Endothelial cell of umbilical vein (primary cell): ENCODE data around the gene ALDOA. TPM values are rescaled to one million over a fixed set of nuclear protein-coding genes. Genes with fewer than 3 reads are reported as not detected.

Experiments
- BruUV-seq: library from RNA; stranded (reverse); fragments of 400-500 nt; replicated peaks from 2 replicates; lab custom pipeline; 2021; lab: Mats Ljungman, UMichigan
- CTCF ChIA-PET: fragments of 300-600, 350-600 bp; sonication (Branson Sonifier 250); formaldehyde crosslinking; loops from one replicate; lab custom pipeline; 2021; ENCODE audit warnings: antibody characterized with exemption, inconsistent platforms; lab: Charles Lee
- POLR2A ChIA-PET: fragments of 300-600, 350-600 bp; sonication (Branson Sonifier 250); formaldehyde crosslinking; loops from one replicate; lab custom pipeline; 2021; ENCODE audit warnings: antibody characterized with exemption, inconsistent platforms; lab: Charles Lee
- DNase-seq: peaks from one replicate; pipeline ENCODE4 v3.0.0-alpha.2; 2011; ENCODE audit warnings: low read depth, low spot score
- FAIRE-seq: peaks from 2 replicates; lab custom pipeline; 2011; peaks lifted over from hg19 to GRCh38; lab: Jason Lieb, UNC
- H2AFZ ChIP-seq: 2 replicates; pipeline ENCODE4 v1.6.0; 2012; ENCODE audit warnings: low read depth, low read length, control low read depth, inconsistent platforms
- H3K27ac ChIP-seq: 2 replicates; pipeline ENCODE4 v1.5.1; 2011; ENCODE audit warnings: low read depth, mild to moderate bottlenecking, control low read depth, low read length, moderate library complexity; ENCODE audit not compliant: insufficient read depth
- H3K27me3 ChIP-seq, 2 experiments: 2 replicates each; pipeline versions ENCODE4 v1.6.0 to v1.6.1; 2011; ENCODE audit warnings: low read length in 2 of 2, mixed read lengths in 1 of 2; ENCODE audit not compliant: control insufficient read depth in 2 of 2, insufficient read depth in 2 of 2
- H3K36me3 ChIP-seq, 2 experiments: 2 replicates in 1 of 2; 3 replicates in 1 of 2; pipeline ENCODE4 v1.5.1; 2011; ENCODE audit warnings: low read length in 2 of 2, mild to moderate bottlenecking in 1 of 2, moderate library complexity in 1 of 2; ENCODE audit not compliant: control insufficient read depth in 2 of 2, insufficient read depth in 2 of 2; ENCODE audit errors: extremely low read depth in 1 of 2
- H3K4me1 ChIP-seq: 3 replicates; pipeline ENCODE4 v1.5.1; 2011; ENCODE audit warnings: mild to moderate bottlenecking, low read length; ENCODE audit not compliant: control insufficient read depth, insufficient read depth; ENCODE audit errors: extremely low read depth
- H3K4me2 ChIP-seq: 2 replicates; pipeline ENCODE4 v1.6.1; 2011; ENCODE audit warnings: low read length, control low read depth, mixed read lengths; ENCODE audit not compliant: insufficient read depth
- H3K4me3 ChIP-seq, 3 experiments: fragments of 200-600 bp in 1 of 3; sonication (generic), shearing (Covaris generic) in 1 of 3; replicated peaks in 1 of 3; 2 replicates each; pipeline ENCODE4 v1.5.1; 2011 to 2016; ENCODE audit warnings: control low read depth in 3 of 3, low read length in 3 of 3, mild to moderate bottlenecking in 2 of 3, inconsistent platforms in 1 of 3, low read depth in 1 of 3, moderate library complexity in 1 of 3; ENCODE audit not compliant: insufficient read depth in 1 of 3
- H3K79me2 ChIP-seq: 2 replicates; pipeline ENCODE4 v1.6.0; 2012; ENCODE audit warnings: low read length, inconsistent platforms; ENCODE audit not compliant: control insufficient read depth, insufficient read depth
- H3K9ac ChIP-seq: replicated peaks from 2 replicates; pipeline ENCODE3; 2011; ENCODE audit warnings: low read length, control low read depth; ENCODE audit not compliant: insufficient read depth; ENCODE audit errors: extremely low read depth
- H3K9me1 ChIP-seq: replicated peaks from 3 replicates; pipeline ENCODE4 v1.6.0; 2011; ENCODE audit warnings: mild to moderate bottlenecking, low read length; ENCODE audit not compliant: control insufficient read depth, insufficient read depth; ENCODE audit errors: extremely low read depth
- H3K9me3 ChIP-seq: replicated peaks from 2 replicates; pipeline ENCODE4 v1.5.1; 2012; ENCODE audit warnings: low read length, inconsistent platforms; ENCODE audit not compliant: control insufficient read depth, insufficient read depth
- H4K20me1 ChIP-seq: replicated peaks from 2 replicates; pipeline ENCODE3; 2011; ENCODE audit warnings: mild to moderate bottlenecking, low read length; ENCODE audit not compliant: control insufficient read depth, insufficient read depth; ENCODE audit errors: extremely low read depth
- CTCF ChIP-seq, 2 donors: IDR thresholded peaks; 1 replicate in 1 of 2; 2 replicates in 1 of 2; pipeline ENCODE4 v1.5.1; 2011; ENCODE audit warnings: low read length in 2 of 2, mild to moderate bottlenecking in 2 of 2, moderate library complexity in 2 of 2, control low read depth in 1 of 2, inconsistent platforms in 1 of 2, low read depth in 1 of 2; ENCODE audit not compliant: insufficient read depth in 1 of 2; ENCODE audit errors: extremely low read depth in 1 of 2
- EZH2 ChIP-seq: IDR thresholded peaks from 2 replicates; pipeline ENCODE4 v1.6.1; 2012; ENCODE audit warnings: borderline replicate concordance, low read depth, mild to moderate bottlenecking, moderate library complexity, low read length, inconsistent platforms; ENCODE audit not compliant: severe bottlenecking
- GATA2 ChIP-seq: IDR thresholded peaks from 2 replicates; pipeline ENCODE4 v1.7.0; 2011; ENCODE audit warnings: low read depth, mild to moderate bottlenecking, moderate library complexity, mixed read lengths, low read length; ENCODE audit not compliant: insufficient read length, insufficient read depth
- dilution Hi-C: fragments of 300-500 bp; cut with MboI; formaldehyde crosslinking; loops from one replicate; pipeline ENCODE4 v1.15.0; 2019; ENCODE audit warnings: low sequenced_read_pairs; ENCODE audit not compliant: extremely low pct_ligation_motif_present
- intact Hi-C: fragments of 100-400 bp; cut with micrococcal nuclease; formaldehyde crosslinking; loops from one replicate; pipeline ENCODE4 v1.10.0; 2022
- polyA plus RNA-seq, 4 experiments: library from polyadenylated mRNA; depleted of rRNA in 3 of 4; stranded (reverse) in 3 of 4; unstranded in 1 of 4; fragments of >200 nt; gene quantifications; 2 replicates each; pipeline versions ENCODE4 v1.2.1 to v1.2.3, GENCODE V29; 2011 to 2012; ENCODE audit warnings: missing spikeins in 1 of 4
- total RNA-seq: library from RNA; stranded (reverse); gene quantifications from 2 replicates; pipeline ENCODE4 v1.2.3, GENCODE V29; 2021
- TF ChIP-seq, protein P1 (sequence below): IDR thresholded peaks from 2 replicates; pipeline ENCODE4 v1.6.1; 2011; ENCODE audit not compliant: insufficient read depth, insufficient read length

The ALDOA gene
- total and polyA plus RNA-seq, 2 donors (not counting 3 experiments of a cell fraction or from before 2014, with no cell fraction given) = 871 to 1,114 TPM

DNA sequence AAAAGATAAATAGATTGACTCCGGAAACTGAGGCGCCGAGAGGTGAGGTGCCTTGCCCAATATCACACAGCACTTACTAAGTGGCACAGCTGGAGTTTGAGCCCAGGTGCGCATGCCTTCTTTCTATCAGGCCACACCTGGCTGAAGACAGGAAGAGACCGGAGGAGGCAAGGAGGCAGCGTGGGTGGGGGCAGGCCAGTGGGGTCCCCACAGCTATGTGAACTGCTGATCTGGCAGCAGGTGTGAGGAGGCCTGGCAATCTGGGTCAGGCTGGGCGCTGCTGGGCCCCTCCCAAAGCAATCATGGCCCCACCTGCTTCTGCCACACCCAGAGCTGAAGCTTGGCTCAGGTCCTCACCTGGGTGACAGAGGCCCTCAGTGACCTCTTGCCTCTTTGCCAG, 49.7 kb downstream of the ALDOA start:
- BruUV-seq = no TSS peak

More for the DNA sequence above, 49.7 kb downstream of the ALDOA start:
- H3K9me3 ChIP-seq = no peaks in the 10 kb centered on the region
- H3K27me3 ChIP-seq = no peaks in the 10 kb centered on the region
- H3K9me1 ChIP-seq = no peaks in the 10 kb centered on the region
- dilution Hi-C loops = no loop called here
- no peaks in the 10 kb centered on the region for H3K79me2 ChIP-seq
- H3K27ac ChIP-seq = no peak overlapping the region
- TF ChIP-seq, protein P1, sequence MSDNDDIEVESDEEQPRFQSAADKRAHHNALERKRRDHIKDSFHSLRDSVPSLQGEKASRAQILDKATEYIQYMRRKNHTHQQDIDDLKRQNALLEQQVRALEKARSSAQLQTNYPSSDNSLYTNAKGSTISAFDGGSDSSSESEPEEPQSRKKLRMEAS = no peak
- TF ChIP-seq CTCF (IDR thresholded peaks at IDR 0.05; ENCODE audit: extremely low read depth in 1 of 2, insufficient read depth in 1 of 2, low read depth in 1 of 2, low read length in 2 of 2) (no peak), EZH2 (no peak), GATA2 (no peak)
- no peaks in the 10 kb centered on the region for H3K4me1 ChIP-seq
- intact Hi-C loops = no loop called here
- DNase-seq (no peak), FAIRE-seq (no peak)
- ChIA-PET POLR2A (no interaction called here), CTCF (interaction anchor here (0.7 to 2.5 kb wide), 3 partner anchors 23 to 294 kb away, joined by 3 to 9 read pairs (median 5); no protein-coding TSS in a partner anchor)
- no peak overlapping the region for H2AFZ ChIP-seq
- no peaks in the 10 kb centered on the region for H4K20me1 ChIP-seq
- no peak overlapping the region for H3K4me2 ChIP-seq
- no peak overlapping the region for H3K9ac ChIP-seq
- peaks cover 20 to 51% of the 10 kb centered on the region in 2 experiments for H3K36me3 ChIP-seq
- no peak overlapping the region for H3K4me3 ChIP-seq
